ENCODE results near the gene ZBTB32.

ZBTB32 gene

DNA sequence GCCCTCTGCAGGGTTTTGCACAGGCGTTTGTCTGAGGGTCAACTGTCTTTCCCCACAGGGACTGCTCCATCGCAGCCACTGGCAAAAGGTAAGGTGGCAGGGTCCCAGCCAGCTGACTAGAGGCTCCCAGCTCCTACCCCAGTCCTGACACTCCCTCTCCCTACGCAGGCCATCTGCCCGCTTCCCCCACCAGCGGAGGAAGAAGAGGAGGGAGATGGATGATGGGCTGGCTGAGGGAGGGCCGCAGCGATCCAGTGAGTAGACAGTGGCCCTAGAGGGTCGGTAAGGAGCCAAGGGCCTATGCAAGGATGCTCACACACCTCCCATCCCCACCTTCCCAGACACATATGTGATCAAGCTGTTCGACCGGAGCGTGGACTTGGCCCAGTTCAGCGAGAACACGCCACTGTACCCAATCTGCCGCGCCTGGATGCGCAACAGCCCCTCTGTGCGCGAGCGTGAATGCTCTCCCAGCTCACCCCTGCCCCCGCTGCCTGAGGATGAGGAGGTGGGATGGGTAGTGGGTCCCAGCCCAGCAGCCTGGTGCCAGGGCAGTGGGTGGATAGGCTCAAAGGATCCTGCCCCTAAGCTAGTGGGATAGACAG, 48.5 kb downstream of the ZBTB32 start:
- Histone ChIP-seq H3K27ac (ENCODE audit: low read length) (no peak overlapping the region), H3K4me1 (ENCODE audit: insufficient read depth, low read length) (peaks cover 3% of the 10 kb centered on the region; the same call in 1 of the 2 replicates), H3K9ac (ENCODE audit: low read depth, low read length) (no peak overlapping the region), H3K4me3 (ENCODE audit: low read length) (no peak overlapping the region), H3K27me3 (ENCODE audit: insufficient read depth, low read length) (peaks cover 17% of the 10 kb centered on the region; the same call in 1 of the 2 replicates), H3K36me3 (ENCODE audit: insufficient read depth, low read depth, low read length) (no peaks in the 10 kb centered on the region), H3K9me3 (ENCODE audit: insufficient read depth, low read depth, low read length) (no peaks in the 10 kb centered on the region)

DNA sequence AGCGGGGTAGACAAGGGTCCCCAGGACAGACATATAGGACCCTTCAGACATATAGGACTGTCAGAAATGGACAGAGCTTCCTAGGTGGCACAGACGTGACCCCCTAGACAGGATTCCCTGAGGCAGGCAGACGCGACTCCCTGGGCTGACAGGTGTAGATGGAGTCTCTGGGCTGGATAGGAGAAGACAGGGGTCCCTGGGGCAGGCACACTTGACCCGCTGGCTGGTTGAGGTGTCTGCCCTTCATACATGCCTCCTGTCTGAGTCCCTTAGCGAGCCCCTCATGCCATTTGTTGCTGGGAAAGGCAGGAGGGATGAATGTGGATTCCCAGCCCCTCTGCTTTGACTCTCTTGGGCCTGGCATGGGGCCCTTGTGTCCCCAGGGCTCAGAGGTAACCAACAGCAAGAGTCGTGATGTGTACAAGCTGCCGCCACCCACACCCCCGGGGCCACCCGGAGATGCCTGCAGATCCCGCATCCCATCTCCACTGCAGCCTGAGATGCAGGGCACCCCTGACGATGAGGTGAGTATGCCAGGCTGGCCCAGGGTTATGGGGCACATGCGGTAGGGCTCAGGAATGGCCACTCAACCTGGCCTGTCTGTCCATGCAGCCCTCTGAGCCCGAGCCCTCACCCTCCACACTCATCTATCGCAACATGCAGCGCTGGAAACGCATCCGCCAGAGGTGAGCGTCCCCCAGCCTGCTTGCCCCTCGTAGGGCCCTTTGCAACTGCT, 49.4 kb downstream of the ZBTB32 start:
- no peak overlapping the region for H3K9ac ChIP-seq (ENCODE audit: low read depth, low read length)
- H3K9me3 ChIP-seq (ENCODE audit: insufficient read depth, low read depth, low read length) = no peaks in the 10 kb centered on the region
- H3K4me1 ChIP-seq (ENCODE audit: insufficient read depth, low read length) = peaks cover 3% of the 10 kb centered on the region; the same call in 1 of the 2 replicates
- no peak overlapping the region for H3K27ac ChIP-seq (ENCODE audit: low read length)
- H3K4me3 ChIP-seq (ENCODE audit: low read length) = no peak overlapping the region
- no peaks in the 10 kb centered on the region for H3K36me3 ChIP-seq (ENCODE audit: insufficient read depth, low read depth, low read length)
- H3K27me3 ChIP-seq (ENCODE audit: insufficient read depth, low read length) = peaks cover 17% of the 10 kb centered on the region; the same call in 1 of the 2 replicates

DNA sequence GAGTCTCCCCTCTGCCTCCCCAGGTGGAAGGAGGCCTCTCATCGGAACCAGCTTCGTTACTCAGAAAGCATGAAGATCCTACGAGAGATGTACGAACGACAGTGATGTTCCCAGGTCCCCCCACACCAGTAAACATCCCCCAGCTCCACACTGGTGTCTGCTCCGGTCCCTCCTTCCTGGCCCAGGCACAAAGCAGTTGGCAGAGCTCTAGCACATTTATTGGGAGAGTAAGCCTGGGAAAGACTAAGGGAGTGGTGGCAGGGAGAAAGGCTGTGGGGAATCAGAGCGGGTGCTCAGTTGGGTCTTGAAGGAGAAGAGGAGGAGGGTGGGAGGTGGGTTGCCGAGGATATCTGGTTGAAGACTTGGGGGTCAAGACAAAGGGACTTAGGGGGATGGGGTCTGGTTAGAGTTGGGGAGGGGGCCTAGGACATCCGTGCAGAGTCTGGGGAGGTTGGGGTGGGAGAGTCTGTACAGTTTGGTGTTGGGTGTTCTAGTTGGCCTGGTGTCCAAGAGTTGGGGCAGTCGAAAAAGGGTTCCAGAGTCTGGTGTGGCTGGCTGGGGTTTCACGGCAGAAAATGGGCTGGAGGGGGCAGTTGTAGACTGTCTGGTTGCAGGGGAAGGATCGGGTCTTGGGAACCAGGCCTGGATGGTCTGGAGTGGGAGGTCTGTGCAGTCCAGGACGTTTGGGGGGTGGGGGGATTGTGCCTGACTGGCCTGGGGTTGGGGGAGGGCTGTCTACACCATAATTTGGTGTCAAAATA, 50.2 kb downstream of the ZBTB32 start:
- no peak overlapping the region for H3K27ac ChIP-seq (ENCODE audit: low read length)
- no peaks in the 10 kb centered on the region for H3K9me3 ChIP-seq (ENCODE audit: insufficient read depth, low read depth, low read length)
- peaks cover 3% of the 10 kb centered on the region; the same call in 1 of the 2 replicates for H3K4me1 ChIP-seq (ENCODE audit: insufficient read depth, low read length)
- H3K9ac ChIP-seq (ENCODE audit: low read depth, low read length) = no peak overlapping the region
- peaks cover 17% of the 10 kb centered on the region; the same call in 1 of the 2 replicates for H3K27me3 ChIP-seq (ENCODE audit: insufficient read depth, low read length)
- H3K4me3 ChIP-seq (ENCODE audit: low read length) = no peak overlapping the region
- H3K36me3 ChIP-seq (ENCODE audit: insufficient read depth, low read depth, low read length) = 0 out of 2 replicates have a peak, but pooled peaks cover under 1% of the 10 kb centered on the region

DNA sequence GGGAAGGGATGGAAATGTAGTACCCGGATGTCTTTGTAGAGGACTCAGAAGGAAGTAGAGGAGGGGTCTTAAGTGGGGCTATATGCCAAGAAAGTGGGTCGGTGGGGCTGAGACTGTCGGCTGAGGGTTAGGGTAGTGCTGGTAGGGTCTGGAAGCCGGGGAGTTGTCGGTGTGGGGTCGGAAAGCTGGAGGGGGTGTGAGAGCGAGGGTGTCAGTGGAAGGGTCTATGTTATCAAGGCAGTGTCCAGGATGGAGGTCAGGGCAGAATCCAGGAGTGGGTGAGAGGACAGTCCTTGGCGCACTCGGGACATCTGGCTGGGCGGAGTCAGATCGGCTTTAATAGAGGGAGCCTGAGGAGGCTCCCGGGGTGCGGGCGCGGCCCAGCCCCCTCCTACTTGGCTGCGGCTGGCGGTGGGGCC, 50.8 kb downstream of the ZBTB32 start:
- no peak overlapping the region for H3K27ac ChIP-seq (ENCODE audit: low read length)
- H3K36me3 ChIP-seq (ENCODE audit: insufficient read depth, low read depth, low read length) = peaks cover 6% of the 10 kb centered on the region; the same call in 1 of the 2 replicates
- H3K9ac ChIP-seq (ENCODE audit: low read depth, low read length) = no peak overlapping the region; the same call in 1 of the 2 replicates
- H3K4me1 ChIP-seq (ENCODE audit: insufficient read depth, low read length) = peaks cover 3% of the 10 kb centered on the region; the same call in 1 of the 2 replicates
- H3K4me3 ChIP-seq (ENCODE audit: low read length) = peak overlapping the region; percentile 100; the same call in 1 of the 2 replicates
- no peaks in the 10 kb centered on the region for H3K9me3 ChIP-seq (ENCODE audit: insufficient read depth, low read depth, low read length)
- peaks cover 17% of the 10 kb centered on the region; the same call in 1 of the 2 replicates for H3K27me3 ChIP-seq (ENCODE audit: insufficient read depth, low read length)

DNA sequence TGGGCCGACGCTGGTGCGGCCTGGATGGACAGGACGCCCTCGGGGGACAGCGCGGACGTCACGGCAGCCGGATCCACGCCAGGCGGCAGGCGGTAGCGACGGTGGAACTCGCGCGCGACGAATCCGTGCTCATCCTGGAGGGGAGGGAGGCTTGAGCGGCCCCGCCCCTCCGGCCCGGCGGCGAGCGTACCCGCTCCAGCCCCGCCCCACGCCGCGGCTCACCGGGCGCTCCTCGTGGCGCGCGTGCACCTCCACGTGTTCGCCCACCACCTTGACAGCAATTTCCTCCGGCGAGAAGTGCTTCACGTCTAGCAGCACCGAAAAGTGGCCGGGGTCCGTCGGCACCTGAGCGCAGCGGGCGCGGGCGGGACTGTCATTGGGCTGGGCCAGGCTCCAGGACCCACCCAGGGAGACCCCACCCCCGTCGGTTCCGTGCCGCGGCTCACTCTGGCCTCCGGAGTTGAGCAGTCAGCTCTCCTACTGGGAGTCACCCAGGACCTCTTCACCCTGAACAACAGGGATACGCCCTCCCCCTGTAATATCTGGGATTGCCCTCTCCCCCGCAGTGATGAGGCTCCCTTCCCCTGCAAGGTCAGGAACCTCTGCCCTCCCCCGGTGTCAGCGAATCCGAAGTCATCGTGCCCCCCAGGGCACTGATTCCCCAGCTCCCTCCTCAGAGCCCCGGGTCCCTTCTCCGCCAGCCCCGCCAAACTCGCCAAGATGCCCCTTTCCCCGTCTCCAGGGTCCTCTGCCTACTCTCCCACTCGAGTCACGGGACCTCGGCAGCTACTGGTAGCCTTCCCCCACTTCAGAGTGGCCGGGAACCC, 51.4 kb downstream of the ZBTB32 start:
- H3K36me3 ChIP-seq (ENCODE audit: insufficient read depth, low read depth, low read length) = peaks cover 12% of the 10 kb centered on the region; the same call in 1 of the 2 replicates
- H3K9me3 ChIP-seq (ENCODE audit: insufficient read depth, low read depth, low read length) = no peaks in the 10 kb centered on the region
- no peak overlapping the region; the same call in 1 of the 2 replicates for H3K9ac ChIP-seq (ENCODE audit: low read depth, low read length)
- peak overlapping the region; percentile 100; the same call in 1 of the 2 replicates for H3K4me3 ChIP-seq (ENCODE audit: low read length)
- no peak overlapping the region for H3K27ac ChIP-seq (ENCODE audit: low read length)
- H3K27me3 ChIP-seq (ENCODE audit: insufficient read depth, low read length) = peaks cover 17% of the 10 kb centered on the region; the same call in 1 of the 2 replicates
- H3K4me1 ChIP-seq (ENCODE audit: insufficient read depth, low read length) = peaks cover 3% of the 10 kb centered on the region; the same call in 1 of the 2 replicates

DNA sequence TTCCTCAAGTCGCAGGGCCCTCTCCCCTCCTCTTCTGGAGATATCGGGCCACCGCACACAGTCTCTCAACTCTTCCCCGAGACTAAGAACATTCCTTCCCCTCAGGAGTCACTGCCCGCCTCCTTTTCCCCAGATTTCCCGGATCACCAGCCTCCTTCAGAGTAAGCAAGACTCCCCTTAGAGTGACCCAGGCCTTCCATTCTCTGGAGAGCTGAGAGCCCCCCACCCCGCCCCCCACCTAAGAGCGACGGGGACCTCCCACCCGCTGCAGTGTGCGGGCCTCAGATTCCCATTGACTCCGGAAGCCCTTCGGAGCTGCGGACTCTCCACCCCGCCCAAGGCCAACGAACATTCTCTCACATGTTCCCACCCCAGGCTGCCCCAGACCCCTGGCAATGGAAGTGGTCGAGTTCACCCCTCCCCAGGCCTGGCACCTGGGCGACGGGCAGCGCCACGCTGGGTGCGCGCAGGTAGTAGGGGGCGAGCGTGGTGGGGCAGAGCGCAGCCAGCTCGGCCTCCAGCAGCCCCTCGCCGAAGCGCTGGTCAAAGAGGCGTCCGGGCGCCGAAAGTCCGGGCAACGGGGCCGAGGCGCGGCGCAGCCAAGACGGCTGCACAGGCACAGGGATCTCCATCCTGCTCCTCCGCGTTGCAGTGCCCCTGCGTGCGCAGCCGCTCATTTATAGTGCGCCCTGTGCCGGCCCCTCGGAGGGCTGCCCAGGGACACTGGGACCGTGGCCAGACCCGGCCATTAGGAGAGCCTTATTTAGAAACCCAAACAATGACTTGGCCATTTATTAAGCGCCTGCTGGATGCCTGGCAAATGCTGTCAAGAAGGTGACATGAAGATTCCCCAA, 52.2 kb downstream of the ZBTB32 start, which contains the start of gene HSPB6:
HSPB6 (minus strand) TSS at position 653 of the 854 bp plus-strand sequence; CDS start at position 632, 21 bp downstream.
- peaks cover 17% of the 10 kb centered on the region; the same call in 1 of the 2 replicates for H3K27me3 ChIP-seq (ENCODE audit: insufficient read depth, low read length)
- H3K9ac ChIP-seq (ENCODE audit: low read depth, low read length) = peak within 1 kb of the TSS; percentile 72; the same call in 1 of the 2 replicates
- H3K9me3 ChIP-seq (ENCODE audit: insufficient read depth, low read depth, low read length) = no peaks in the 10 kb centered on the region
- peaks cover 14% of the 10 kb centered on the region; the same call in 1 of the 2 replicates for H3K36me3 ChIP-seq (ENCODE audit: insufficient read depth, low read depth, low read length)
- no peak within 1 kb of the TSS for H3K27ac ChIP-seq (ENCODE audit: low read length)
- H3K4me1 ChIP-seq (ENCODE audit: insufficient read depth, low read length) = peaks cover 3% of the 10 kb centered on the region; the same call in 1 of the 2 replicates
- H3K4me3 ChIP-seq (ENCODE audit: low read length) = peak within 1 kb of the TSS; percentile 100

DNA sequence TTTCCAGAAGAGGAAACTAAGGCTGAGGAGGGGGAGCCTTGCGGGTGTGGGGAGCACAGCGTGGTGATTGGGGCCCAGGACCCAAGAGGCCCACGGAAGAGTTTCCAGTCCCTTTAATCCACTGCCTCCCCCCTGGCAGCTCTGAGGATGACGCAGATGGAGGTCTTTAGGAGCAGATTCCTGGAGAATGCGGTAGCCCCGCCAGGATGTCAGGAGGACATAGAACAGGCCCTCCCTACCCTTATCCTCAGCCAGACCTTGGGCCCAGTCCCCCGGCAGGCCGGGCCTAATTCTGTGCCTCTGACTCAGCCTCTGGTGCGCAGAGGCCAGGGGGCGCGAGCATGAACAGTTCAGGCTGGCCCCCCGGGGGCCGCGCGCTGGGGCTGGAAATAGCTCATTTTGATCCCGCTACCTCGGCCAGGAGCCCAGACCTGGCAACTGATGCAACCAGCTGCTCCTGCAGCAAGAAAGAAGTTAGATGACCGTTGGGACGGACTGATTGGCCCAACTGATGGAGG, 52.9 kb downstream of the ZBTB32 start:
- Histone ChIP-seq H3K4me1 (ENCODE audit: insufficient read depth, low read length) (peaks cover 3% of the 10 kb centered on the region; the same call in 1 of the 2 replicates), H3K27ac (ENCODE audit: low read length) (no peak overlapping the region), H3K4me3 (ENCODE audit: low read length) (peak overlapping the region; percentile 100), H3K9ac (ENCODE audit: low read depth, low read length) (peak overlapping the region; percentile 72; the same call in 1 of the 2 replicates), H3K36me3 (ENCODE audit: insufficient read depth, low read depth, low read length) (peaks cover 20% of the 10 kb centered on the region), H3K9me3 (ENCODE audit: insufficient read depth, low read depth, low read length) (no peaks in the 10 kb centered on the region), H3K27me3 (ENCODE audit: insufficient read depth, low read length) (peaks cover 17% of the 10 kb centered on the region; the same call in 1 of the 2 replicates)

DNA sequence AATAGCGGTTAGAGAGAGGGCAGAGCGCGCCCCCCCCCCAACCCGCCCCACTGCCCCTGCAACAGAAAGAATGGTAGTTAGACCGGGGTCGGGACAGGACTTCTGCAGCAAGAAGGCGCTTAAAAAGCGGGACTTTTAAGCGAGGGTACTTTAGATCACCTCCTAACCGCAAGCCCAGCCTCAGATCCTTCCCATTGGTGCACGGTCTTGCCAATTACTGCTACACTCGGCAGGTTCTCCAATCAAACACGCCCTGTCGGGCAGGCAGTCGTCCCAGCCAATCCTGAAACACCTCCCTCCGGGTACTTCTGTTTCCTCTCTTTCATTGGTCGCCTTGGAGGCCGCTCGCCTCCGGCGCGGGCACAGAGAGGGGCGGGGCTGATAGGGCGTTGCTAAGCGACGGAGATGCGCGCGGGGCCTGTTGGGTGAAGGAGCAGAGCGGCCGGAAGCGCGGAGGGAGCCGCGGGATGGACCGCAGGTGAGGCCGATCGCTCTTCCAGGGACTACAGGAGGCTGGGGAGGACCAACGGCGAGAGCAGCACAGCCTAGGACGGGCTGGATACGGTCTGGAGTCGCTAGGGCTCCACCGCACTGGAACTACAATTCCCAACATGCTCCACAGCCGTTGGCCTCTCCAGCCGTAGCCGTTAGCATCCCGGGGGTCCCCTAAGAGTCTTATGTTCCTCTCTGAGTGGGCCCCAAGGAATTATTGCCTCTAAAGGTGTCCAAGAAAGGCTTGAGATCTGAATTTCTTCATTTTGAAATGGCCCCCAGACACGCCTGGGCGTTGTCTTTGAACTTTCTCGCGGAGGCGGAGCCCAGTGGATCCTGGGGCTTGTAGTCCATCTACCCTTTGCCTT, 53.6 kb downstream of the ZBTB32 start, which contains the start of gene PROSER3:
PROSER3 (plus strand) TSS at position 428 of the 860 bp plus-strand sequence; CDS start at position 468, 40 bp downstream.
- peak within 1 kb of the TSS; percentile 99 for H3K27ac ChIP-seq (ENCODE audit: low read length)
- peaks cover 17% of the 10 kb centered on the region; the same call in 1 of the 2 replicates for H3K27me3 ChIP-seq (ENCODE audit: insufficient read depth, low read length)
- peaks cover 22% of the 10 kb centered on the region for H3K36me3 ChIP-seq (ENCODE audit: insufficient read depth, low read depth, low read length)
- H3K9ac ChIP-seq (ENCODE audit: low read depth, low read length) = peak within 1 kb of the TSS; percentile 97
- no peaks in the 10 kb centered on the region for H3K9me3 ChIP-seq (ENCODE audit: insufficient read depth, low read depth, low read length)
- peak within 1 kb of the TSS; percentile 100 for H3K4me3 ChIP-seq (ENCODE audit: low read length)
- H3K4me1 ChIP-seq (ENCODE audit: insufficient read depth, low read length) = peaks cover 3% of the 10 kb centered on the region; the same call in 1 of the 2 replicates

DNA sequence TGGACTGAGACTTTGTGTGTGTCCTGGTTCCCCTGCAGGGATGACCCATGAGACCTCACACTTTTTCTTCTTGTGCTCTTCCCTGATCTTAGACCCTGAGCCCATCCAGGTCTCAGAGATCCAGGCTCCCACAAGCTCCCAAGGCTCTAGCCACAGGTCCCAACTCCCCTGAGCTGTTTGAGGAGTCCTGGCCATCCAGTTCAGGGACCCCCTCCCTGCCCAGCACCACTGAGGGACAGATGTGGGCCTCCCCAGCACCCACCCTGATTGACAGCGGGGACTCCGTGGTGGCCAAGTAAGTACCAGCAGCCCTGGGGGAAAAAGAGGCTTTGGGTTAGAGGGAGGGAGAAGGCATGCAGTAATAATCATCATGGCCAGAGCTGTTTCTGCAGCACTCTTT, 55.3 kb downstream of the ZBTB32 start:
- H3K27ac ChIP-seq (ENCODE audit: low read length) = no peak overlapping the region
- H3K27me3 ChIP-seq (ENCODE audit: insufficient read depth, low read length) = peaks cover 16% of the 10 kb centered on the region; the same call in 1 of the 2 replicates
- H3K4me3 ChIP-seq (ENCODE audit: low read length) = no peak overlapping the region
- peaks cover 3% of the 10 kb centered on the region; the same call in 1 of the 2 replicates for H3K4me1 ChIP-seq (ENCODE audit: insufficient read depth, low read length)
- no peaks in the 10 kb centered on the region for H3K9me3 ChIP-seq (ENCODE audit: insufficient read depth, low read depth, low read length)
- H3K9ac ChIP-seq (ENCODE audit: low read depth, low read length) = no peak overlapping the region
- H3K36me3 ChIP-seq (ENCODE audit: insufficient read depth, low read depth, low read length) = peaks cover 24% of the 10 kb centered on the region

Data from iPS-20b (cell line).